A549 (cell line): Measurements from ENCODE around the gene STARD9.

Experiments used
- CHD2 ChIP-seq: fragments of 150-350 bp; IDR thresholded peaks from 2 replicates; pipeline ENCODE4 v1.6.1; 2014; ENCODE audit warnings: low read length; ENCODE audit not compliant: partially characterized antibody
- EP300 ChIP-seq, 2 experiments: fragments of >200 bp; sonication (Bioruptor Twin); formaldehyde crosslinking; IDR thresholded peaks; 2 replicates in 1 of 2; 3 replicates in 1 of 2; pipeline ENCODE4 v1.6.1; 2016 to 2017
- ESRRA ChIP-seq: fragments of 150-350 bp; IDR thresholded peaks from 2 replicates; pipeline ENCODE4 v1.6.1; 2014; ENCODE audit warnings: mild to moderate bottlenecking, low read length, borderline replicate concordance
- HOXA7 ChIP-seq: fragments of 250-450 bp; sonication (Bioruptor Pico); IDR thresholded peaks from 2 replicates; pipeline ENCODE4 v1.5.0; 2020; ENCODE audit warnings: mild to moderate bottlenecking, moderate library complexity
- JUNB ChIP-seq: fragments of >200 bp; sonication (Bioruptor Twin); formaldehyde crosslinking; IDR thresholded peaks from 2 replicates; pipeline ENCODE4 v1.6.1; 2016
- POLR2A ChIP-seq: IDR thresholded peaks from 2 replicates; pipeline ENCODE4 v1.6.1; 2012; ENCODE audit warnings: mild to moderate bottlenecking, low read length
- RAD21 ChIP-seq, 2 experiments: fragments of >200 bp in 1 of 2; sonication (Bioruptor Twin) in 1 of 2; formaldehyde crosslinking in 1 of 2; IDR thresholded peaks in 1 of 2; conservative IDR thresholded peaks in 1 of 2; 2 replicates in 1 of 2; 3 replicates in 1 of 2; pipeline ENCODE4 v1.6.1; 2012 to 2018; ENCODE audit warnings: inconsistent platforms in 1 of 2
- SMC3 ChIP-seq: fragments of >200 bp; sonication (Bioruptor Twin); formaldehyde crosslinking; IDR thresholded peaks from 3 replicates; pipeline ENCODE4 v1.6.1; 2018; ENCODE audit warnings: inconsistent platforms
- ZNF302 ChIP-seq: fragments of 250-450 bp; sonication (Bioruptor Pico); IDR thresholded peaks from 2 replicates; pipeline ENCODE4 v1.9.0; 2021; ENCODE audit warnings: inconsistent platforms, mild to moderate bottlenecking, moderate library complexity
- TF ChIP-seq, protein P1 (sequence below): fragments of >200 bp; sonication (Bioruptor Twin); formaldehyde crosslinking; IDR thresholded peaks from 3 replicates; pipeline ENCODE4 v1.5.1; 2016

DNA sequence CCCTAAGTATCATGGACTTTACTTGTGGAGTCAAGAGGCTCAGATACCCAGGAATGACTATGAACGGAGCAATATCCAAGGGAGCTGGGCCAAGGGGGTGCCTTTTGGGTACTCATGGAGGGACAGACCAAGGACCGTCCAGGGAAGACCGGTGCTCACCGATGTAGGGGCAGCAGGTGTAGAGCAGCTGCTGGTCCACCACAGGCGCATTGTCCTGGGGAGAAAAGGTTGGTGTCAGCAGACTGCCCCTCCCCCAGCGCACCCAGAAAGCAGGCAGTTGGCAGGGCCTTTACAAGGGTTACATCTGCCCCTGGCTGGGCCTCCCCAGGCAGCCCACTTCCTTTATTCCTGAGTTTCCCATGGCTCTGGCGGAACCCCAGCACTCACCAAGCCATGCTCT, 154.0 kb downstream of the STARD9 start:
- TF ChIP-seq EP300 (IDR thresholded peaks at IDR 0.05): no peak
- TF ChIP-seq, protein P1, sequence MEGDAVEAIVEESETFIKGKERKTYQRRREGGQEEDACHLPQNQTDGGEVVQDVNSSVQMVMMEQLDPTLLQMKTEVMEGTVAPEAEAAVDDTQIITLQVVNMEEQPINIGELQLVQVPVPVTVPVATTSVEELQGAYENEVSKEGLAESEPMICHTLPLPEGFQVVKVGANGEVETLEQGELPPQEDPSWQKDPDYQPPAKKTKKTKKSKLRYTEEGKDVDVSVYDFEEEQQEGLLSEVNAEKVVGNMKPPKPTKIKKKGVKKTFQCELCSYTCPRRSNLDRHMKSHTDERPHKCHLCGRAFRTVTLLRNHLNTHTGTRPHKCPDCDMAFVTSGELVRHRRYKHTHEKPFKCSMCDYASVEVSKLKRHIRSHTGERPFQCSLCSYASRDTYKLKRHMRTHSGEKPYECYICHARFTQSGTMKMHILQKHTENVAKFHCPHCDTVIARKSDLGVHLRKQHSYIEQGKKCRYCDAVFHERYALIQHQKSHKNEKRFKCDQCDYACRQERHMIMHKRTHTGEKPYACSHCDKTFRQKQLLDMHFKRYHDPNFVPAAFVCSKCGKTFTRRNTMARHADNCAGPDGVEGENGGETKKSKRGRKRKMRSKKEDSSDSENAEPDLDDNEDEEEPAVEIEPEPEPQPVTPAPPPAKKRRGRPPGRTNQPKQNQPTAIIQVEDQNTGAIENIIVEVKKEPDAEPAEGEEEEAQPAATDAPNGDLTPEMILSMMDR: no peak
- no peak for TF ChIP-seq RAD21 (conservative IDR thresholded peaks at IDR 0.05 in 1 of 2, IDR thresholded peaks at IDR 0.05 in 1 of 2)
- TF ChIP-seq ZNF302 (CRISPR knock-in tag): no peak
- TF ChIP-seq JUNB: no peak
- TF ChIP-seq SMC3: no peak
- no peak for TF ChIP-seq POLR2A
- no peak for TF ChIP-seq CHD2
- TF ChIP-seq ESRRA: no peak
- no peak for TF ChIP-seq HOXA7 (CRISPR knock-in tag)
